ENCODE results near the gene DNM2.

DNM2 gene

DNA sequence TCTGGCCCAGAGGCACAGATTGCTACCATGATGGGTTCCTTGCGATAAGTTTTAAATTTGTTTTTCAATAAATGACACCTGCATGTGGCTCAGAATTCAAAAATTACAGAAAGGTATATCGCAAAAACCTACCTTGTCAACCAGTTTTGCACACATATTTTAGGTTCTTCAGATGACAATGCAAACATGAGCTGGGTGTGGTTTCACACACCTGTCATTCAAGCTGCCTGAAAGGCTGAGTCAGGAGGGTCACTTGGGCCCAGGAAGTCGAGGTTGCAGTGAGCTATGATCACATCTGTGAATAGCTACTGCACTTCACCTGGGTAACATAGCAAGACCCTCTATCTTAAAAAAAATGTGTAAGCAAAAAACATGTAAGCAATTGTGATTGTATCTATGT is 56.1 kb downstream of the DNM2 start:
- H3K4me3 ChIP-seq (ENCODE audit: low read depth, low read length), result no peak overlapping the region
- DNase-seq, result no peak
- H3K27ac ChIP-seq, result no peak overlapping the region
- in situ Hi-C loops (cut with HindIII; ENCODE audit: low pct_ligation_motif_present, low sequenced_read_pairs), result no loop called here
- H3K27me3 ChIP-seq (replicated peaks), result no peaks in the 10 kb centered on the region
- H3K36me3 ChIP-seq (replicated peaks), result peaks cover 50% of the 10 kb centered on the region
- no peak for TF ChIP-seq CTCF (IDR thresholded peaks at IDR 0.05; ENCODE audit: low read depth, low read length, missing control alignments)

DNA sequence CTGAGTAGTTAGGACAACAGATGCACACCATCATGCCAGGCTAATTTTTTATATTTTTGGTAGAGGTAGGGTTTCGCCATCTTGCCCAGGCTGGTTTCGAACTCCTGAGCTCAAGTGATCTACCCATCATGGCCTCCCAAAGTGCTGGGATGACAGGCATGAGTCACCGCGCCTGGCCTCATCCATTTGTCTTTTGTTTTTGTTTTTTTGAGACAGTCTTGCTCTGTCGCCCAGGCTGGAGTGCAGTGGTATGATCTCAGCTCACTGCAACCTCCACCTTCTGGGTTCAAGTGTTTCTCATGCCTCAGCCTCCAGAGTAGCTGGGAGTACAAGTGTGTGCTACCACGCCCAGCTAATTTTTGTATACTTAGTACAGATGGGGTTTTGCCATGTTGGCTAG is 57.0 kb downstream of the DNM2 start:
- Histone ChIP-seq H3K36me3 (replicated peaks) (peaks cover 50% of the 10 kb centered on the region), H3K27ac (no peak overlapping the region), H3K27me3 (replicated peaks) (no peaks in the 10 kb centered on the region), H3K4me3 (ENCODE audit: low read depth, low read length) (no peak overlapping the region)
- in situ Hi-C loops (cut with HindIII; ENCODE audit: low pct_ligation_motif_present, low sequenced_read_pairs), result no loop called here
- no peak for TF ChIP-seq CTCF (IDR thresholded peaks at IDR 0.05; ENCODE audit: low read depth, low read length, missing control alignments)
- no peak for DNase-seq

GRCh38 chr19:10776900-10777650 is 59.2 kb downstream of the DNM2 start:
- Histone ChIP-seq H3K4me3 (ENCODE audit: low read depth, low read length) (no peak overlapping the region), H3K27me3 (replicated peaks) (no peaks in the 10 kb centered on the region), H3K36me3 (replicated peaks) (peaks cover 59% of the 10 kb centered on the region), H3K27ac (no peak overlapping the region)
- in situ Hi-C loops (cut with HindIII; ENCODE audit: low pct_ligation_motif_present, low sequenced_read_pairs), result no loop called here
- no peak for TF ChIP-seq CTCF (IDR thresholded peaks at IDR 0.05; ENCODE audit: low read depth, low read length, missing control alignments)
- DNase-seq, result no peak

DNA sequence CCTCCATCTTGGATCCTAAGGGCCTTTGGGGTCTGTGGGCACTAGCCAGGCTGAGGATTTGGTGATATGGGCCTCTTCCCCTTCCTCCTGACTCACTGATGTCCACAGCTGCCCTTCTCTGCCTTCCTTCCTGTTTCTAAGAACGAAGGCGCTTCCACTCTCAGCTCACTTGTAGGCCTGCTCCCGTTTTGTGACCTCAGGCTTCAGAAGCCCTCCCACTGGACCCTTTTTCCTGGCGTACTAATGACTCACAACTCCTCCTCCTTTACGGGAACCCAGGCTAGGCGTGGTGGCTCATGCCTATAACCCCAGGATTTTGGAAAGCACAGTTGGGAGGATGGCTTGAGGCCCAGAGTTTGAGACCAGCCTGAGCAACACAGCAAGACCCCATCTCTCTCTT is 62.5 kb downstream of the DNM2 start:
- H3K36me3 ChIP-seq (replicated peaks), result peaks cover 66% of the 10 kb centered on the region
- peak; percentile 90 for DNase-seq
- TF ChIP-seq CTCF (IDR thresholded peaks at IDR 0.05; ENCODE audit: low read depth, low read length, missing control alignments), result no peak

GRCh38 chr19:10782795-10783194 is 64.9 kb downstream of the DNM2 start:
- Histone ChIP-seq H3K36me3 (replicated peaks) (peaks cover 66% of the 10 kb centered on the region), H3K4me3 (ENCODE audit: low read depth, low read length) (no peak overlapping the region), H3K27ac (no peak overlapping the region), H3K27me3 (replicated peaks) (no peaks in the 10 kb centered on the region)
- in situ Hi-C loops (cut with HindIII; ENCODE audit: low pct_ligation_motif_present, low sequenced_read_pairs), result no loop called here
- TF ChIP-seq CTCF (IDR thresholded peaks at IDR 0.05; ENCODE audit: low read depth, low read length, missing control alignments), result no peak
- DNase-seq, result no peak

More for the DNA sequence above, 62.5 kb downstream of the DNM2 start:
- in situ Hi-C loops (cut with HindIII; ENCODE audit: low pct_ligation_motif_present, low sequenced_read_pairs), result no loop called here
- H3K27me3 ChIP-seq (replicated peaks), result no peaks in the 10 kb centered on the region
- H3K4me3 ChIP-seq (ENCODE audit: low read depth, low read length), result no peak overlapping the region
- H3K27ac ChIP-seq, result peak overlapping the region; percentile 63

- DNase-seq, result no peak
- TF ChIP-seq CTCF (IDR thresholded peaks at IDR 0.05; ENCODE audit: low read depth, low read length, missing control alignments), result no peak
- H3K27ac ChIP-seq, result no peak overlapping the region
- no peak overlapping the region for H3K4me3 ChIP-seq (ENCODE audit: low read depth, low read length)
- in situ Hi-C loops (cut with HindIII; ENCODE audit: low pct_ligation_motif_present, low sequenced_read_pairs), result no loop called here
- no peaks in the 10 kb centered on the region for H3K27me3 ChIP-seq (replicated peaks)
- H3K36me3 ChIP-seq (replicated peaks), result peaks cover 72% of the 10 kb centered on the region
These were observed 66.4 kb downstream of the DNM2 start for GRCh38 chr19:10784257-10784656.

Measured in brain microvascular endothelial cell (primary cell).